Liver (tissue), 3 donors: ENCODE data around the gene AFF2.

Experiments
- CTCF ChIP-seq: fragments of 150-350 bp; IDR thresholded peaks from 2 replicates; pipeline ENCODE4 v1.5.1; 2017; ENCODE audit warnings: improper control_type of control experiment, low read depth, low read length; ENCODE audit not compliant: missing input control
- EGR1 ChIP-seq, 2 donors: IDR thresholded peaks; 2 replicates each; pipeline ENCODE4 v1.6.1; 2016 to 2018; ENCODE audit warnings: antibody characterized with exemption in 2 of 2, low read depth in 2 of 2
- FOXA1 ChIP-seq: IDR thresholded peaks from 2 replicates; pipeline ENCODE4 v1.6.1; 2016; ENCODE audit warnings: antibody characterized with exemption
- GABPA ChIP-seq, 2 donors: IDR thresholded peaks in 1 of 2; conservative IDR thresholded peaks in 1 of 2; 2 replicates each; pipeline ENCODE4 v1.6.1; 2016; ENCODE audit warnings: antibody characterized with exemption in 2 of 2, mild to moderate bottlenecking in 1 of 2, moderate library complexity in 1 of 2
- NR2F2 ChIP-seq: IDR thresholded peaks from 2 replicates; pipeline ENCODE4 v1.6.1; 2016; ENCODE audit warnings: antibody characterized with exemption
- RAD21 ChIP-seq, 2 donors: IDR thresholded peaks; 2 replicates each; pipeline ENCODE4 v1.6.1; 2016; ENCODE audit warnings: antibody characterized with exemption in 2 of 2, mild to moderate bottlenecking in 2 of 2
- RXRA ChIP-seq, 2 donors: IDR thresholded peaks; 2 replicates each; pipeline ENCODE4 v1.6.1; 2017 to 2018; ENCODE audit warnings: antibody characterized with exemption in 2 of 2, mild to moderate bottlenecking in 1 of 2
- YY1 ChIP-seq: IDR thresholded peaks from 2 replicates; pipeline ENCODE4 v1.6.1; 2016; ENCODE audit warnings: antibody characterized with exemption, mild to moderate bottlenecking
- TF ChIP-seq, protein P1 (sequence below): IDR thresholded peaks from 2 replicates; pipeline ENCODE4 v1.6.1; 2016; ENCODE audit warnings: antibody characterized with exemption, mild to moderate bottlenecking
- donor health status: healthy.
- donor health status: healthy.

GRCh38 chrX:148915474-148915873, 415.1 kb downstream of the AFF2 start:
- TF ChIP-seq GABPA (IDR thresholded peaks at IDR 0.05 in 1 of 2, conservative IDR thresholded peaks at IDR 0.05 in 1 of 2) (no peak), CTCF (no peak), NR2F2 (no peak), RAD21 (IDR thresholded peaks at IDR 0.05) (no peak), RXRA (IDR thresholded peaks at IDR 0.05) (no peak), EGR1 (IDR thresholded peaks at IDR 0.05; ENCODE audit: low read depth in 2 of 2) (no peak), YY1 (no peak), FOXA1 (no peak)
- TF ChIP-seq, protein P1, sequence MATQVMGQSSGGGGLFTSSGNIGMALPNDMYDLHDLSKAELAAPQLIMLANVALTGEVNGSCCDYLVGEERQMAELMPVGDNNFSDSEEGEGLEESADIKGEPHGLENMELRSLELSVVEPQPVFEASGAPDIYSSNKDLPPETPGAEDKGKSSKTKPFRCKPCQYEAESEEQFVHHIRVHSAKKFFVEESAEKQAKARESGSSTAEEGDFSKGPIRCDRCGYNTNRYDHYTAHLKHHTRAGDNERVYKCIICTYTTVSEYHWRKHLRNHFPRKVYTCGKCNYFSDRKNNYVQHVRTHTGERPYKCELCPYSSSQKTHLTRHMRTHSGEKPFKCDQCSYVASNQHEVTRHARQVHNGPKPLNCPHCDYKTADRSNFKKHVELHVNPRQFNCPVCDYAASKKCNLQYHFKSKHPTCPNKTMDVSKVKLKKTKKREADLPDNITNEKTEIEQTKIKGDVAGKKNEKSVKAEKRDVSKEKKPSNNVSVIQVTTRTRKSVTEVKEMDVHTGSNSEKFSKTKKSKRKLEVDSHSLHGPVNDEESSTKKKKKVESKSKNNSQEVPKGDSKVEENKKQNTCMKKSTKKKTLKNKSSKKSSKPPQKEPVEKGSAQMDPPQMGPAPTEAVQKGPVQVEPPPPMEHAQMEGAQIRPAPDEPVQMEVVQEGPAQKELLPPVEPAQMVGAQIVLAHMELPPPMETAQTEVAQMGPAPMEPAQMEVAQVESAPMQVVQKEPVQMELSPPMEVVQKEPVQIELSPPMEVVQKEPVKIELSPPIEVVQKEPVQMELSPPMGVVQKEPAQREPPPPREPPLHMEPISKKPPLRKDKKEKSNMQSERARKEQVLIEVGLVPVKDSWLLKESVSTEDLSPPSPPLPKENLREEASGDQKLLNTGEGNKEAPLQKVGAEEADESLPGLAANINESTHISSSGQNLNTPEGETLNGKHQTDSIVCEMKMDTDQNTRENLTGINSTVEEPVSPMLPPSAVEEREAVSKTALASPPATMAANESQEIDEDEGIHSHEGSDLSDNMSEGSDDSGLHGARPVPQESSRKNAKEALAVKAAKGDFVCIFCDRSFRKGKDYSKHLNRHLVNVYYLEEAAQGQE = no peak
